ENCODE data around the gene ARHGAP10. TPM values are rescaled to one million over a fixed set of nuclear protein-coding genes. Genes with fewer than 3 reads are reported as not detected.
"Not testable (repeated sequence)": the region's sequence is repeated elsewhere in the genome, so short reads cannot be mapped to it uniquely, and the experiment has no call there.

Gene ARHGAP10
- total RNA-seq, 1 donor from 2014 or later: 1.7 TPM

DNA sequence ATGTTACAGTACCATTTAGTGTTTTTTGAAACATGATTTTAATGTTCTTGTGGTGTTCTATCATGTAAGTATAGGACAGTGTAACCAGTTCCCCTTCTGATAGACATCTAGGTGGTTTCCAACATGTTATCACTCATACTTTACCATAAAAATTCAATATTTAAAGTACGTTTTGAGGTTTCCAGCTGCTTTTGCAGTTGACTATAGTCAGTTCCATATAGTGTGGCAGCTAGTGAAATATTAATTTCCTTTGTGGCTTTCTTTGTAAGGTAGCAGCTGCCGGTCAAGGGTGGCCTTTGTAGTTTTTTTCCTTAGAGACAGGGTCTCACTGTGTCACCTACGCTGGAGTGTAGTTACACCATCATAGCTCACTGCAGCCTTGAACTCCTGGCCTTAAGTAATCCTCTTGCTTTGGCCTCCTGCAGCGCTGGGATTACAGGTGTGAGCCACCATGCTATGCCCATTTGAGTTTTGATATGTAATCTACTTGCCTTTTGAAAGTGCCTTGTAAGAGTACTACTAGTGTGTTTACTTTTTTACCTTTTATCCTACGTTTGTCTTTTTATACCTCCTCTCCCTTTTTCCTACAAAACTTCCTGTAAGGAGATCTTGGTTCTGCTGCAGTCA, 63.0 kb downstream of the ARHGAP10 start:
- no peak for DNase-seq

DNA sequence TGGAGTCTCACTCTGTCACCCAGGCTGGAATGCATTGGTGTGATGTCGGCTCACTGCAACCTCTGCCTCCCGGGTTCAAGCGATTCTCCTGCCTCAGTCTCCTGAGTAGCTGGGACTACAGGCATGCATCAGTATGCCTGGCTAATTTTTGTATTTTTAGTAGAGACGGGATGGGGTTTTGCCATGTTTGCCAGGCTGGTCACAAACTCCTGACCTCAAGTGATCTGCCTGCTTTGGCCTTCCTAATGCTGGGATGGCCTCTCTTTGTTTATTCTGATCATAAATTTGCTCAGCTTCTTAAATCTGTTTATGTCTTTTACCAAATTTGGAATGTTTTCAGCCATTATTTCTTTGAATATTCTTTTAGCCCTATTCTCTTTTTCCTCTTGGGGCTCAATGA, 67.2 kb downstream of the ARHGAP10 start:
- not testable (repeated sequence) for DNase-seq

DNA sequence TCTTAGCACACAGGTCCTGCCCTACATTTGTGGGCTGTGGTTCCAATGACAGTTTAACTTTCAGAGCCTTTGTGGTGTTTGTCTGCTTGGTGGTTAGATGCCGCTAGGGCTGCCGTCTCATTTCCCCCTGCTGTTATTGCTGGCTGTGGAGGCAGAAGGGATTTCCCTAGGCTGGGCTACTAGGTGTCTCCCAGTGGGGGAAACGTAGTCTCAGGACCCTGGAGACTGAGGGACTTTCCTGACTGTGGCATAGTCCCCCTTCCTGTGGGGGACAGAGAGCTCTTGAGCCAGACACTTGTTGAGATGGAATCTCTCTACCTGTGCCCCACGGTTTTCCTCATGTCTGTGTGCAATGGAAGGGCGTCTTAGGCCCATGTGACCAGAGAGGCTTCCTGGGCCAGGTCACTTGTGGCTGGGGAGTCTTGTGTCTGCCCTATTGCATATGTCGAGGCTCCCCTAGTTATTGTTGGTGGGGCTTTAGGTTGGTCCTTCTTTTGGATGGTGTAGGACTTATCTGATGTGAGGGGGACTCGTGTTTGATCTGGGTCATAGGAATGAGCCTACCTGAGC, 68.2 kb downstream of the ARHGAP10 start:
- DNase-seq: no peak

- DNase-seq: no peak
These were observed 69.9 kb downstream of the ARHGAP10 start for GRCh38 chr4:147801820-147802219.

DNA sequence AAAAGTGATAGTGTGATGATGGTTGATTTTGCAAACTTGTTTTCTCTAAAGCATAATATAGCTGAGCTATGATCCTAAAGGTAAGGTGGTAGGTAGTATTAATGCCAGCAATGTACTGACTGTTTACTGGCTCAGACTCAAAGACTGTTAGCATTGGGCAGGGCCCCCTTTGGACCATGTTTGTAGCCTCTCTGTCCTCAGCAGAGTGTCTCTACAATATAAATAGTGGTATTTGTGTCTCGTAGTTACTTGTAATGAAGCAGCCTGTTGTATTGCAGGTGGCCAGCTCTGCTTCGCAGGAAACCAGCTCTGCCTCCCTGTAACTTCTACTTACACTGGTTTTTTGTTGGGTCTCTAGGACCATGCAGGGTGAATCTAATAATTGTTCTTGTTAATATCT, 70.5 kb downstream of the ARHGAP10 start:
- no peak for DNase-seq

- DNase-seq: no peak
These were observed 74.1 kb downstream of the ARHGAP10 start for GRCh38 chr4:147805946-147806345.

- no peak for DNase-seq
These were observed 76.6 kb downstream of the ARHGAP10 start for GRCh38 chr4:147808447-147808846.

- DNase-seq: no peak
These were observed 77.3 kb downstream of the ARHGAP10 start for GRCh38 chr4:147809211-147809610.

DNA sequence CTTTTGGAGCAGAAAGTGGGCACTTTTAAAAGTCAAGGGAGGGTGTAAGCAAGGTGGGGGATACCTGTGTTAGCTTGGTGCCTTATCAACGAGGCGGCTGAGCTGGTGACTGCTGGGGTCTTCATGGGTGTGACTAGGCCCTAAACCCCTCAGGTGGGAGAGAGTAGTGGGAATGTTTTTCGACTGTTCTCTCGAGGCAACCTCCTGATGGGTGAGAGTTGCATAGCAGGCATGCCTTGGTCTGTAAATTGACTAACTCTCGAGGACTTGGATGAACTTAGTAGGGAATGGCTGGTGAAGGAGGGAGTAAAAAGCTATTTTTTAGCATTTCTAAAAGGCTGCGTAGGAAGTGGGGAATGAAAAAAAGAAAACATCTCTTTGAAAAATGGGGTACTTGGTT, 80.0 kb downstream of the ARHGAP10 start:
- DNase-seq: no peak

GRCh38 chr4:147813109-147813773, 81.4 kb downstream of the ARHGAP10 start:
- no peak for DNase-seq

GRCh38 chr4:147813973-147814372, 82.1 kb downstream of the ARHGAP10 start:
- no peak for DNase-seq

DNA sequence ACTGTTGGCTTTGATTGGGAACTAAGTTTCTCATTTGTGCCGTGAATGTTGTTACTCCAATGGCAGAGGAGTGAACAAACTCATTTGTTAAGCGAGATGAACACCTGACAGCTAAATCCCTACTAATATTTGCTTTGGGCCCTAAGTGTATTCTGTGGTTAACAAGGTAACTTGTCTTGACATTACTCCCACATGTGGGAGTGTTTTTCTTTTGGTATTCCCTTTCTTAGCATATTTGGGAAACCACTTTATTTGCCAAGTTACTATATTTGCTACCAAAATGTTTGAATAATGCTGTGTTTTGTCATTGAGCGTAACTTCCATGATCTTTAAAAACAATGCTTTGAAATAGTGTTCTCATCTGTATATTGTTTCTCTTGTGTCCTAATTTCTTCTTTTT, 82.5 kb downstream of the ARHGAP10 start:
- DNase-seq: no peak

- DNase-seq: no peak
These were observed 83.9 kb downstream of the ARHGAP10 start for GRCh38 chr4:147815741-147816140.

DNA sequence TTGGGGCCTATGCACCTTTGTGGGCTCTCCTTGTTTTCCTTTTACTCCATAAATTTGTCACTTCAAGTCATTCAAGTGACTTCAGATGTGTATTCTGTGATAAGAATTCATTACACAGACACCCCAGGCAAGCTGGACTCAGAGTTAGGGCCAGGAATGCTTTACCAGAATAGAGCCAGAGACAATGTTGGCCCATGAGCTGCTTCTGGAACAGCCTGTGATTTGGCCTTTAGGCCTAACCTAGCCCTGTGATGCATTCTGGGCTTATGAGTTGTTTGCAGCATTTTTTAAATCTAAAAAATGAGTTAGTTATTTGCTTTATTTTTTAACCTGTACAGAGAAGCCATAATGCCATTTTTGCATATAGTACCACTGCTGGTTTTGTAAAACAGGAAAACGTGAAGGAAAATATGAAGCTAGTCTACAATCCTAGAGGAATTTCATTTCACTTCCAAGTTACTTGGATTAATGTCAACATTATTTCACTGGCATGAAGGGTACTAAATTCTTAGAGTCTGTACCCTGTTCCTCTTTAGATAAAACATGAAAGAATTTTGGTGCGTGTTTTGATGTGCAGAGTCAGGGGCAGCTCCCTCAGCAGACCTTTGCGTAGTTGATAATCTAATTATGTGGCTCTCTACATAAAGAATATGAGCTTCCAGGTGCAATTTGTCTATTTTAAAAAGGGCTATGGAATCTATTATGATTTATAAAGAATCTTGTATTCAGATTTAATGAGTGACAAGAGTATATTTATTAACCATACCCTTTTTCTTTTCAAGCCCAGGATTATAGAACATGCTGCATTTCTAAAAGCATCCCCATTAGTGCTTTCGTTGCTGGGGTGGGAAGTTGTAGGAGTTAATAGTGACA, 84.7 kb downstream of the ARHGAP10 start:
- DNase-seq: no peak

DNA sequence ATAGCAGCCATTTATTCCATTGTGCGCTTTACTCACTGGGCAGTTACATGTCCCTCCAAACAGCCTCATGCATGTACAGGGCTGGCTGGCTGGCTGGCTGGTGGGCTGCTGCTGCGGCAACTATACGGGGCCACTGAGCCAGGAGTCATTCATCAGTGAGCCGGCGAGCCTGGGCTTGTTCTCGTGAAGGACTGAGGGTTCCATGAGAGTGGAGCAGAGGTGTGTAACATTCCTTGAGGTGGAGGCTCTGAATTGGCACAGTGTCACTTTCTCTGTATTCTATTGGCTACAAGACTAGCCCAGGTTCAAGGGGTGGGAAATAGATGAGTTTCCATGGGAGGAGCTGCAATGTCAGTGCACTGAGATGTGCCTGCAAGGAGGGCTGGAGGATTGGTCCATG, 89.1 kb downstream of the ARHGAP10 start:
- DNase-seq: no peak

GRCh38 chr4:147821555-147821954, 89.7 kb downstream of the ARHGAP10 start:
- no peak for DNase-seq

DNA sequence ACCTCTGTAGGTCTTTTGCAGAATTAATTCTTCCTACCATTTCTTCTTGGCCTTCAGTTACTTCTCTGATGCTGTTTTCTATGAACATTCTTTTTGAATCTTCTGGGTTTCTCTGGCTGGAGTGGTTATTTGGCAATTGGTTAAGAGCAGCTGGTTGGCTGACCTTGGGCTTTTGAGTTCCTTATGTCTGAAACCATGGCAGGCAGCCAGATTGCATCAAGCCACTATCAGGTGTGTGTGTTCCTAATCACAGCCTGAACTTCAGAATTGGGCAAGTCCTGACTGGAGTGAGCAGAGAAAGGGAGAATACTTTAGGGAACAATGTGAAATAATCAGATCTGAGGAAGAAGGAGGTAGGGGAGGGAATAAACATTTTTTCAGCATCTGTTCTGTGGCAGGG, 90.2 kb downstream of the ARHGAP10 start:
- DNase-seq: no peak

- DNase-seq: no peak
These were observed 91.2 kb downstream of the ARHGAP10 start for GRCh38 chr4:147823130-147823529.

DNA sequence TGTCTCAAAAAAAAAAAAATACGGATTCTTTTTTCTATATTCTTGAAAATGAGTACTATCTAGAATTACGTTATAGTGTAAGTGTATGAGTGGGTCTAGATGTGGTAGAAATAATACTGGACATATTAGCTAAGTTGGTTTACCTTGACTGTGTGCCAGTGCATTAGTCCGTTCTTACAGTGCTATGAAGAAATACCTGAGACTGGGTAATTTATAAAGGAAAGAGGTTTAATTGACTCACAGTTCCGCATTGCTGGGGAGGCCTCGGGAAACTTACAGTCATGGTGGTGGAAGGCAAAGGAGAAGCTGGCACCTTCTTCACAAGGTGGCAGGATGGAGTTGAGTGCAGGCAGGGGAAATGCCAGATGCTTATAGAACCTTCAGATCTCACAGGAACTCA, 92.4 kb downstream of the ARHGAP10 start:
- DNase-seq: no peak

- no peak for DNase-seq
These were observed 93.0 kb downstream of the ARHGAP10 start for GRCh38 chr4:147824884-147825283.

GRCh38 chr4:147825451-147826287, 93.8 kb downstream of the ARHGAP10 start:
- no peak for DNase-seq

- DNase-seq: no peak
These were observed 94.4 kb downstream of the ARHGAP10 start for GRCh38 chr4:147826288-147826646.

Measured in occipital lobe (tissue), 2 donors.